HG03159 (cell line): ENCODE measurements around the gene SPTBN2.
A peak's percentile ranks its signal among the peaks of the same experiment; 100 is the strongest.

ENCODE experiments used
- ATAC-seq: cut with Tn5 transposase; IDR thresholded peaks from one replicate; pipeline ENCODE4 v1.9.1; 2021; ENCODE audit warnings: mild to moderate bottlenecking, moderate library complexity; ENCODE audit not compliant: unreplicated experiment

Gene SPTBN2

DNA sequence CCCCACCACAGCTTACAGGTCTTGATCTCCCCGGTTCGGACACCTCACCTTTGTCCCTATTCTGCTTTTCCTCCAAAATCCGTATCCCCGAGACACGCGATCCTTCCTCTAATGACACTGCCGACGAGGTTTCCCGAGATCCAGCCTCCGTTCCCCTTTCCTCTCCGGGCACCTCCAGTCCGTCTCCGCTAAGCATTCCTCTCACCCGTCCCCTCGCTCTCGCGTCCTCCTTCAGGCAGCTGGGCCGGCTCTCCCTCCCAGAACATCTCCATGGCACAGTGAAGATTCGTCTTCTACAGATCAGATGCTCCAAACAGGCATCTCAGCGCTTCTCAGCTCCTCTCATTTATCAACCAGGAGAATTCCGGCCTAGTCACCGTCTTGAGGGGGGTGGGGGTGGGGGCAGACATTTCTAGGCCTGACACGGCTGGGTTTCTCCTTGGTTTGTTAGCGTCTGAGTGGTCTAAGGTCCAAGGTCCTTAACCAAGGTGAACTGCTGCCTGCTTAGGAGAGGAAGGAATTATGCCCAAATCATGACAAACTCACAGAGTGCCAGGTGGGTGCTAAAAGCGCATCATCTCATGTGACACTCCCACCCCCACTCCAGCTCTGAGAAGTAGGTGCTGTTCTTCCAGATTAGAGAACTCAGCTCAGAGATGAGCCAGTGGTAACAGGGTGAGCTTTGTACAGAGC is at the start of gene SPTBN2:
SPTBN2 (minus strand) TSS at position 524 of the 693 bp plus-strand sequence. CDS start 7,976 bp downstream, outside the sequence.
- ATAC-seq: no peak

DNA sequence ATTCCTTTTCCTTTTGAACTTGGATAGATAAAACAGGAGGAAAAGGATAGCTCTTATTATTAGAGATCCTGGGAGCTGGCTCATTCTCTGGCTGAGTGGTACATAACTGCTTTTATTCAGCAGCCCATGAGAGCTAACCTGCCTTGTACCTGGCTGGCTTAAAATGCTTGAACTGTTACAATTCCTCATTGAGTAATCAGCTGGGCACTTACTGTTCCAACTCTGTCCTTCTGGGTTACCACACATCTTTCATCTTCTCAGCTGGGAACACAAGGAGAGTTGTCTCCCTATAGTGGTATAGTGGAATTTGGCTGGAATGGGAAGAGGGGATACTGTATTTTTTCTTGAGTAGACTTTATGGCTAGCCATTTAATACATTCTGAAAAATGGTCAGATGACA is 39.8 kb upstream of the SPTBN2 start:
- no peak for ATAC-seq

DNA sequence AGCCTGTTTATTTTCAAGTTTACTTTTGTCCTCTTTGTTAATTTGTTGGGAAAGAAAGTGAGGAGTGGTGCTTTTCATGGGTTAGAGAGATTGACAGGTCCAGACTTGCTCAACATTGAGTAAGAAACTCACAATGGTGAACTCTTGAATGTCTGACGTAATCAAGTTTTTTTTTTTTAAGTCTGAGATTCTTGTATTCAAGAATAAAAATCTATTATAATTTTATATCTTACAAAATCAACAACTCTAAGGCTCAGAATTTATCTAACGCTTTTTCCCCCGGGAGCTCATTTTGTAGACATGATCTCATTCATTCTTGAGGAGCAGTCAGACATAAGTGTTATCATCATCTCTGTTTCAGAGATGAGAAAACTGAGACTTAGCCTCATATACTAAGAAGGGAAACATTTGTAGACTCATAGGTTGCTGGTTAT is 39.1 kb upstream of the SPTBN2 start:
- ATAC-seq: no peak

DNA sequence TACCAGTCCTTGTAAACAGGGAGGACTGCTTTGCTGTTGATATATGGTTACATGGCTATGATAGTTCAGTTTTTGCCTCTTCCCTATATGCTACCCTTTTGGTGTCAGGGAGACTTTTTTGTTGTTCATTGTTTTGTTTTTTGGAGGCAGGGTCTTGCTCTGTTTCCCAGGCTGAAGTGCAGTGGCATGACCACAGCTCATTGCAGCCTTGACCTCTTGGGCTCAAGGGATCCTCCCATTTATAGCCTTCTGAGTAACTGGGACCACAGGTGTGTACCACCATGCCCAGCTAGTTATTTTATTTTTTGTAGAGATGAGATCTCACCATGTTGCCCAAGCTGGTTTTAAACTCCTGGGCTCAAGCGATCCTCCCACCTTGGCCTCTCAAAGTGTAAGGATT is 38.6 kb upstream of the SPTBN2 start:
- ATAC-seq: no peak

DNA sequence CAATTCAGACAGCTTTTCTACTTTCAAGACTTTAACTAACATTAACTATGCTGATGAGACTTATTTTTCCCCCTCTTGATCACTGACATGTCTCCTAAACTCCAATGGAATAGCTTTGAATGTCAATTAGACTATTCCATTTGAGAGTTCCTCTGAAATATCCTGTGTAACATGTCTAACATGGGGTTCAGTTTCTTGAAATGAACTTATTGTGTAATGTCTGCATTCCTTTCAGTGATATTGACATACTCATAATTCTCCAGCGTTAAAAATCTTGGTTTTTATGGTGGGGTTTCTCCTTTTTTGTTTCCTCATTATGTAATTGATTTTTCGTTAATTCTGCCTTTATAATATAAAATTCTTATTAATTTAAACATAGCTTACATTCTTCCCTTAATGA is 37.7 kb upstream of the SPTBN2 start:
- ATAC-seq: no peak

DNA sequence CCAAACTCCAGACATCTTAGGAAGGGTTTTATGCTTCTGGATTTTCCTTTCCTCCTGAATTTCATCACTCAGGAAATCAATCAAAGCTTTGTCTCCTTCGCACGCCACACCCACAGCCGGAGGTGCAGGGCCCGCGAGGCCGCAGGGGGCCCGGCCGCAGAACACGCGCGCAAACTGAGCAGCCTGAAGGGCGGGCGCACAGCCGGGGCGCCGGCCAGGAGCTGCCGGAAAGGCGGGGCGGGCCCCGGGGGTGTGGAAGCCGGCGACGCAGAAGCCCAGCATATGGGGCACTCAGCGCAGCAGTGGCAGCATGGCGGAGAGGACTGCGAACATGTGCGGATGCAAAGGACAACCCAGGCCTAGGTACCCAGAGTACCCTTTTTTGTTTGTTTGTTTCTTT is 33.1 kb upstream of the SPTBN2 start:
- no peak for ATAC-seq

DNA sequence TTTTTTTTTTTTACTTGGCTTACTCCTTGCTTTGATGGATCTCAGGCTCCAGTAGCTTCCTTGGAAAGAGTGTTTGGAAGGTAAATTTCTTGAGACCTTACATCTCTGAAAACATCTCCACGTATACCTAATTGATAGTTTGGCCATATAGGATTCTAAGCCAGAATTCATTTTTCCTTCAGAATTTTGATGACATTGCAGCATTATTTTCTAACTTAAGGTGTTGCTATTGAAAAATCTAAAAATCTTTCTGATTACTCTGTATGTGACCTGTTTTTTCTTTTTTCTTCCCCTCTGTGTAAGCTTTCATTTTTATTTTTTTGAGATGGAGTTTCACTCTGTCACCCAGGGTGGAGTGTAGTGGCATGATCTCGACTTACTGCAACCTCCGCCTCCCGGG is 23.1 kb upstream of the SPTBN2 start:
- no peak for ATAC-seq

DNA sequence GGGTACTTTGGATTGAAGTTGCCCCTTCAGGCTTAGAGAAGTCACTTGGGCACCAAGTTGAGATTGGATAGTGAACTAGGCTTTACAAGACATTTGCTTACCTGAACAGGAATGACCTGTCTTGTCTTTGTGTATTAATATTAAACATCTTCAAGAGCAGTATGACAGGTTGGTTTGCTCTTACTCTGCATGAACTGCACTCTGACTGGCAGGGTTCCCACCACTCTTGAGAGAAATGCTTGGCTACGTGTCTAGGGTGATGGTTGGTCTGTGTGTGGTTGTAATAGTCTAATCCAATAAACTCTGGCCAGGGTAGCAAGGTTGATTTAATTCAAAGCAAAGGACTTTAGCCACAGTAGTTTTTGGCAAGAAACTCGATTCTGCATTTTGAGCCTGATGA is 20.1 kb upstream of the SPTBN2 start:
- no peak for ATAC-seq

DNA sequence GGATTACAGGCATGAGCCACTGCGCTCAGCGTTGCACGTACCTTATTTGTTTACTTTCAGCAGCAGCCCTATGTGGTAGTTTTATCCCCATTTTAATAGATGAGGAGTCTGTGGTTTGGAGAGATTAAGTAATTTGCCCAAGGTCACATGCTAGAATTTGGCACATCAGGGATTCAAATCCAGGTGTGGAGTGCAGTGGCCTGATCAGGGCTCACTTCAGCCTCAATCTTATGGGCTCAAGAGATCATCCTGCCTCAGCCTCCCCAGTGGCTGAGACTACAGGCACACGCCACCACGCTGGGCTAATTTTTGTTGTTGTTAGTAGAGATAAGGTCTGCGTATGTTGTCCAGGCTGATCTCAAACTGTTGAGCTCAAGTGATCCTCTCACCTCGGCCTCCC is 18.5 kb upstream of the SPTBN2 start:
- no peak for ATAC-seq

DNA sequence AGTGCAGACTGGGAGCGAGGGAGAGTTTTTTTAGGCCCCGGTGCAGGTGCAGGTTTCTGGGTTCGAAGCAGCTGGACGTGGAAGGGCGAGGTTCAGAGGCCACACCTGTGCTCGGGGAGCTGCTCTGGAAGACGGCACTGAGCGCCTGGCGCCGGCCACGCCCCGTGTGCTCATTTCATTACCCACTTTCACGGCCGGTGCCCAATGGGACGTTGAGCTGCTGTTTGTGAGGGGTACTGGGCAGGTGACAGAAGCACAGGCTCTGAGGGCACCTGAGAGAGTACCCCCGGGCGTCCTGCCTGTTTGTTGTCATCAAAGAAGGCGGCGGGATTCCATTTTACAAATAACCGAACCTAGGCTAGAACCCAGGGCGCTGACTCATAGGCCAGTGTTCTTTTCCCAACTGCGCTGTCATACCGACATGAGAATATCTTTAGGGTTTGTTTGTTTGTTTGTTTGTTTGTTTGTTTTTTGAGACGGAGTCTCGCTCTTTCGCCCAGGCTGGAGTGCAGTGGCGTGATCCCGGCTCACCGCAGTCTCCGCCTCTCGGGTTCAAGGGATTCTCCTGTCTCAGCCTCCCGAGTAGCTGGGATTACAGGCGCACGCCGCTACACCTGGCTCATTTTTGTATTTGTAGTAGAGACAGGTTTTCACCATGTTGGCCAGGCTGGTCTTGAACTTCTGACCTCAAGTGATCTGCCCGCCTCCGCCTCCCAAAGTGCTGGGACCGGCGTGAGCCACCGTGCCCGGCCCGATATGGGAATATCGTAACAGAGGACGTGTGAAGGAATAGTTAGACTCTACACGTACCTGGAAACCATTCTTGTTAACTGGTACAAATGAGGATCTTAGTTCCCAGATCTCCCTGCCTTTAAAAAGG is 16.6 kb upstream of the SPTBN2 start:
- no peak for ATAC-seq

DNA sequence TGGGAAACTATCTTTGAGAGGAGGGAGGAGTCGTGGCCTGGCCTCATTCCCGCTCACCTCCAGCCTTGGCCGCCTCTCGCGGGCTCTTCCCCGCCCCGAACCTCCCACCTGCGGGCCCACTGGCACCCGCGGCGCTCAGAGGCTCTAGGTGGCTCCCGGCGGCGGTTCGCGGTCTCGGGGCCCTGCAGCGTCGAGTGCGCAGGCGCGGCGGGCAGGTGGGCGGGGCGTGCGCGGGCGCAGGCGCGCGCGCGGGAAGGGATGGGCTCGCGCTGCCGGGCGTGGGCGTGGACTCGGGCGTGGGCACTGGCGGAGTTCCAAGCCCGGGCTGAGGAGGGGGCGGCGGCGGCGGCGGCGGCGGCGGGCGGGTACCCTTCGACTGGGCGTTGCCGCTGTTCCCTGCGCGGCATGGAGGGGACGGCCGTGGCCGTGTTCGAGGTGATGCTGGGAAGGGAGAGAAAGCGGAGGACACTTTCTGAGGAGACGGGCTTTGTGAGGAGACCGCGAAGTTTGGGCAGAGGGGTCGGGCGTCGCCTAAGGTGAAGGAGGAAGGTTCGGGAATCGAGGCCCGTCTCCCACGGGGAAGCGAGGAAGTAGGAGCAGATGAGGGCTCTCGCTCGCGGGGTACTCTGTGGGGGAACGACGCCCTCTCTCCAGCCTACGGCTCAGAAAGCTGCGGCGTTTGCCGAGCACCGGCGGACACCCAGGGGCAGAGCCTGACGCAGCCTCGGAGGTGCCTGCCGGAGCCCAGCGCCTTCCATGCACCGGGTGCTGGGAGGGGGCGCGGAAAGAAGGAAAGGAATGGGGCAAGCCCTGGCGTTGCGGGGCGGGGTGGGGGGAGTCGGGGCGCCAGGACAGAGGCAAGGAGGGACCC is 15.7 kb upstream of the SPTBN2 start:
- ATAC-seq: peak; percentile 69

DNA sequence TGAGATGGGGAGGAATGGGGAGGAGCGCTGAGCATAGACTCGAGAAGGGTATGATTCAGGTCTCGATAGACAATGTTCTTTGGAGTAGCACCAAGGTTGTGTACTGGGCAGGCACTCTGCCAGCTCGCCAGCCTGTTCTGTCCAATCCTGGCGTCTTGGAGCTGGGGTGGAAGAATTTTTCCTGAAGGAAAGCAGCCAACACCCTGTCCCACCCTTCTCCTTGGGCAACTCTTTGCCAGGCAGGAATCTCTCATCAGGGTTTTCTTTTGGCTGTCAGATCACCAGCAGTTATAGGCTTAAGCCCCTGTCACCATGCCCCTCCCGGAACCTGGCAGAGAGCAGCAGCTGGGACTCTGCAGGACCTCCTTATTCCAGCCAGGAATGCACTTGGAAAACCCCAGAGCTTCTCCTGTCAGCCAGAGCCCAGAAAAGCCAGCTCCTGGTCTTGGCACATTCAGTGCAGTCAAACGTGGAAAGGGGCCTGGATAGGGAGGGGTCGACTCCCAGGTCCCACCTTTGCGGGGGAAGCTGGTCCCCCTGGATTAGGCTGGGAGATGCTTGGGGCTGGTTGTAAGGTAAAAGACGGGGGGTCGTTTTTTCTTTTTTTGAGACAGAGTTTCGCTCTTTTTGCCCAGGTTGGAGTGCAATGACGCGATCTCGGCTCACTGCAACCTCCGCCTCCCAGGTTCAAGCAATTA is 14.4 kb upstream of the SPTBN2 start:
- ATAC-seq: no peak

DNA sequence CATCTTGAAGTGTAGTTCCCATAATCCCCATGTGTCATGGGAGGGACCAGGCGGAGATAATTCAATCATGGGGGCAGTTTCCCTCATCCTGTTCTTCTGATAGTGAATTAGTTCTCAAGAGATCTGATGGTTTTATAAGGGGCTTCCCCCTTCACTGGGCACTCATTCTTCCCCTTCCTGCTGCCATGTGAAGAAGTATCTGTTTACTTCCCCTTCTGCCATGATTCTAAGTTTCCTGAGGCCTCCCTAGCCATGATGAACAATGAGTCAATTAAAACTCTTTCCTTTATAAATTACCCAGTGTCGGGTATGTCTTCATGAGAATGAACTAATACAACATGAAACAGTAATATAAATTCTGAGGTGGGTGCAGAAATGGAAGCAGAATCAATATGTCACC is 12.1 kb upstream of the SPTBN2 start:
- no peak for ATAC-seq

DNA sequence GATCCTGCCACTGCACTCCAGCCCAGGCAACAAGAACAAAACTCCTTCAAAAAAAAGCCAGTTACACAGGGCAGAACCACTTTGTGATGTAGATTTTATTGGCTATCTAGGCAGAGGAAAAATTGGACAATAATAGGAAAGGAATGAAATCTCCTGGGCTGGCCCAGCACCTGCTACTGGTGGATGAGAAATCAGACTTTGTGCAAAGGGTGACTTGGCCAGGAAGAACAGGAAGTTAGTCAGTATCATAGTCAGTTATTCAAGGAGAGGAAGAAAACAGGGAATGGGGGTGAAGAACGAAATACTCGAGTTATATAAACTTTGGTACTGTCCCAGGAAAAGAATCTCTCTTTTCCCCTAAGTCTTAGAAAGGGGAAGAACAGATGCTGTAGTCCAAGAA is 11.0 kb upstream of the SPTBN2 start:
- no peak for ATAC-seq

DNA sequence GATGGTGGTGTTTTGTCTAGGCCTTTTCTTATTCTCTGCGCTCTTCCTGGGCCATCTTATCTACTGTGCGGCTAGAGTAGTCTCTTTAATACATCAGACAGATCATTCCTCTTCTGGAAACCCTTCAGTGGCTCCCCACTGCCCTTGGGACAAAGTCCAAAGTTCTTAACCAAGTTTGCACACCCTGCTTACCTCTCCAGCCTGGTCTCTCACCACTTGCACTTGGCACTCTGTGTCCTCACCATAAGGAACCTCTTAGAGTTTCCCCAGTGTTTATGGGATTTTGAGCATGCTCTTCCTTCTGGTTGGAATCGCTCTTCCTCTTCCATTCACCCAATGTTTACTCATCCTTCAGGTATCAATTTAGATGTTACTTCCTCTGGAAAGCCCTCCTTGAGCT is 5.2 kb upstream of the SPTBN2 start:
- no peak for ATAC-seq

DNA sequence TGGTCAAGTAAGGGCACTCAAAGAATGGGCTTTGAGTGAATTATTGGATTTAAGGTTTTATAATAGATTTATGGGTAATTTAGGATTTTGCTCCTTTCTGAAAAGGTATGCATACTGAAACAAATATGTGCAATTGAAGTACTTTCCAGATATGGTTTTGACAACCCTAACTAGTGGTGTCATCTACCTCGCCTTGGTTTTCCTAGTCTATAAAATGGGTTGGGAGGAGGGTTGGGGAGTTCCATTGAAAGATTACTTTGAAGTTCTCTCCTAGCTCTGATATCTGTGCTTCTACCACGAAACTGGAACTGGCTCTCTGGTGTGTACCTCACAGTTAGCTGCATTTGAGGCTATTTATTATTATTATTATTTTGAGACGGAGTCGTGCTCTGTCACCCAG is 431 bp upstream of the SPTBN2 start:
- no peak for ATAC-seq

DNA sequence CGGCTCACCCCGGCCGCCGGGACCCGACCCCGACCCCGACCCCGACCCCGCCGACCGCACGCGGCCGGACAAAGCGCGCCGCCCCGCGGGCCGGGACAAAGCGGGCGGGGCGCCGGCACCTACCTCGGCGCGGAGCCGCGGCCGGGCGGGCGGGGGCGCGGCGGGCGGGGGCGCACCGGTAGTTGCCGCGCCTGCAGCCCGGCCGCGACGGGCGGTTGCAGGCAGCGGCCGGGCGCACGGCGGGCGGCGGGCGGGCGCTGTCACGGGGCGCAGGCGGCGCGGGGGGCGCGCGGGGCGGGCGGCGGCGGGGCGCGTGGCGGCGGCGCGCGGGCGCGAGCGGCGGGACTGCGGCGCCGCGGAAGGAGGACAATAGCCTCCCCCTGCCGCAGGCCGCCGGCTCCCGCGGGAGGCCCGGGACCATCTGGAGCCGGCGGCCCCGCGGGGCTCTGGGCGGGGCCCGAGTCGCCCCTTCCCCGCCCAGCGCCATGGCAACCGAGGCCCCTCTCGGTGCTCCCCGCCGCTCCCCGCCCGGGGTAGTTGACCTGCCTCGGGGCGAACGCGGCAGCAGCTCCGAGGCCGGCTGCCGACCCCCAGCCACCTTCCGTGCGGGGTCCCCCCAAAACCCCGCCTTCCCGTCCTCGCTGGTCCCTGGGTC is 851 bp downstream of the SPTBN2 start:
- ATAC-seq: no peak

DNA sequence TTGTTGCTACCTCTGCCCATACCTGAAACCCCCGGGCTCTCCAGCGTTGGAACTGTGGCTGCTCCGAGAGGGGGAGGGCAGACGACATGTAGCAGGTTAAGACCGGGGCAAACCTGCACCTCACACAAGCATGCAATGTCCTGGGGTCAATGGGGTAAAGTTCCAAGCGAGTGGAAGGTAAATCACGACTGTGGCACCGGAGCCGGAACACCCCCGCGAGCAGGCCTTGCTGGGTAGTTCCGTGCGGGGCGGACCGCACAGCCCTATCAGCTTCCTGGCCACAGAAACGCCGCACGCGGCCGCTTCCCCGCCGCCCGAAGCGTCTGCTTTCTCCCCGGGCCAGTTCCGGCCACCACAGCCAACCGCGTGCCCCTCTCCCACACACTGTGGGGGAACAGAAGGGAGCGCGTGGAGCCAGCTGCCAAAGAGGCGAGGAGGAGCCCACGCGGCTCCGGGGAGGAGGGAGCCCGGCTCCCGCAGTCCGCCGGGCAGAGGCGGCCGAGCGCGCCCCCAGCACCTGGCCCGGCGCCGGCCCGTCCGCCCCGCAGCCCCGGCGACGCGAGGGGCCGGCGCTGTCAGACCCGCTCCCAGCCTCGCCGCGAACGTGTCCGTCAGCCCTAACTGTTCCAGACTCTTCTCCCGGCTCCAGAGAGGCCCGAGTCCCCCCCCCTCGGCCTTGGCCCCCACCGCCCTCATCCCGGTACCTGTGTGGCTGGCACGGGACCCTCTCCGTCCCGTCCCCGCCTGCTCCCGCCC is 1.6 kb downstream of the SPTBN2 start:
- ATAC-seq: no peak

DNA sequence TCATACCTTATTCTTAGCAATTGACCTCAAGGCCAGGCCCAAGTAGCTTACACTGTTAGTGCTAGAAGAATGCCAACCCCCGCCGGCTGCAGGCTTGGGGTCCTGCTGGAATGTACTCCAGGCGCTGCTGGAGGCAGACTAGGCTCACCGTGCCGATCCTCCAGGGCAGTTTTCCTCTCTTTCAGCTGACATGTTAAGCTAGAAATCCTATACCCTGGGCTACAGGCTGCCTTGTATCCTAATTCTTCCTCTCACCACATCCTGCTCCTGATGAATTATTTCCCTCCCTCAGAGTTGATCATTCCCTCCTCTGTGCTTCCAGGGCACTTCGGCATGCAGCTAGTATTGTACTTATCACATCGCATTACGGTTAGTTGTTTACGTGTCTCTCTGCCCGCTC is 3.4 kb downstream of the SPTBN2 start:
- no peak for ATAC-seq

DNA sequence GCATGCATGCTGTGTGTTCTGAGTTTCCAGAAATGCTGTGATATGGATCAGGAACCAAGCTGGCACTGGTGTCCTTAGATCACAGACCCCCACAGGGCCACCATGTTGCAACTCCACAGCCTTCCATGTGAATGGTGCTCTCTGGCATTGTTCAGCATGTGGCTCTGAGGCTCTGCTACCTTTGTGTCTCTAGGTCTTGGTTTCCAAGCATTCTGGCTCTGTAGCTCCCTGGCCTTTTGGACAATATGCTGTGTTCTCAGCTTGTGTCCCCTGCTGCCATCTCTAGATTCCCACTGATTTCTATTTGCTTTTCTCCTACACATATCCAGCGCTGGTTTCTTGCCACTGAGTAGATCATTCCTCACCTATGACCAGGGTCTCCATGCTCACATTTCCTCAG is 3.9 kb downstream of the SPTBN2 start:
- ATAC-seq: no peak
